ENCODE data around the gene THSD8.

- no peak for TF ChIP-seq EZH2phosphoT487 (IDR thresholded peaks at IDR 0.05)
- peak; percentile 7 for TF ChIP-seq CTCF (IDR thresholded peaks at IDR 0.05)
Observed at GRCh38 chr19:12806242-12807081, 4.6 kb downstream of the THSD8 start, which contains the start of gene RNASEH2A.
